ENCODE measurements around the gene DMGDH. TPM values are rescaled to one million over a fixed set of nuclear protein-coding genes. Genes with fewer than 3 reads are reported as not detected.

The DMGDH gene
- total and polyA plus RNA-seq, 2 donors from 2014 or later = 10.4 to 39.7 TPM

DNA sequence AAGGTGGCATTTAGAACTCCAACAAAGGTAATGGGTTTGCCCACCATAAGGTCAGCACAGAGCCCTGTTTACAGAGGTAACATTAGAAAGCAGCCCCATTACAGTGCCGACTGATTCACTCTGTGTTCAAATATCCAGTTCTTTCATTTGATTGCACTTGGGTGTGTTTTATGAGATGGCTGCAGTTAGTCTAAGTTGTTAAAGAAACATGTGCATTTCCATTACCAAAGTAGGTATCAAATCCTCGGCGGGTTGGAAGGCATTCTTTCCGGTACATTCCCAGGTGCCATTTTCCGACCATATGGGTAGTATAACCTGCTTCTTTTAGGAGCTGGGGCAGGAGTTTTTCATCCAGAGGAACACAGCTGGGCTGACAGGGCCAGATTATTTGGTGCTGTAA, 100.7 kb downstream of the DMGDH start:
- no peak for DNase-seq
- Histone ChIP-seq H3K4me3 (ENCODE audit: low read length in 3 of 3) (no peak overlapping the region), H3K4me1 (ENCODE audit: control insufficient read depth in 2 of 3, insufficient read depth in 2 of 3, low read depth in 1 of 3, low read length in 3 of 3) (peaks cover 2 to 9% (median 9%) of the 10 kb centered on the region in 3 donors), H3K27ac (ENCODE audit: low read depth in 2 of 2, low read length in 2 of 2) (no peak overlapping the region), H3K36me3 (ENCODE audit: control insufficient read depth in 2 of 3, insufficient read depth in 3 of 3, low read length in 3 of 3) (no peaks in the 10 kb centered on the region), H3K9me3 (ENCODE audit: control insufficient read depth in 2 of 3, insufficient read depth in 1 of 3, low read length in 3 of 3) (no peaks in the 10 kb centered on the region), H3K9ac (ENCODE audit: low read length in 3 of 3) (no peak overlapping the region), H3K27me3 (ENCODE audit: control insufficient read depth, insufficient read depth, low read length) (no peaks in the 10 kb centered on the region)
- intact Hi-C loops (cut with DNase I) = no loop called here
- TF ChIP-seq, protein P1, sequence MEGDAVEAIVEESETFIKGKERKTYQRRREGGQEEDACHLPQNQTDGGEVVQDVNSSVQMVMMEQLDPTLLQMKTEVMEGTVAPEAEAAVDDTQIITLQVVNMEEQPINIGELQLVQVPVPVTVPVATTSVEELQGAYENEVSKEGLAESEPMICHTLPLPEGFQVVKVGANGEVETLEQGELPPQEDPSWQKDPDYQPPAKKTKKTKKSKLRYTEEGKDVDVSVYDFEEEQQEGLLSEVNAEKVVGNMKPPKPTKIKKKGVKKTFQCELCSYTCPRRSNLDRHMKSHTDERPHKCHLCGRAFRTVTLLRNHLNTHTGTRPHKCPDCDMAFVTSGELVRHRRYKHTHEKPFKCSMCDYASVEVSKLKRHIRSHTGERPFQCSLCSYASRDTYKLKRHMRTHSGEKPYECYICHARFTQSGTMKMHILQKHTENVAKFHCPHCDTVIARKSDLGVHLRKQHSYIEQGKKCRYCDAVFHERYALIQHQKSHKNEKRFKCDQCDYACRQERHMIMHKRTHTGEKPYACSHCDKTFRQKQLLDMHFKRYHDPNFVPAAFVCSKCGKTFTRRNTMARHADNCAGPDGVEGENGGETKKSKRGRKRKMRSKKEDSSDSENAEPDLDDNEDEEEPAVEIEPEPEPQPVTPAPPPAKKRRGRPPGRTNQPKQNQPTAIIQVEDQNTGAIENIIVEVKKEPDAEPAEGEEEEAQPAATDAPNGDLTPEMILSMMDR (IDR thresholded peaks at IDR 0.05; ENCODE audit: borderline replicate concordance, extremely low read depth, insufficient read depth) = no peak
- FAIRE-seq = no peak

GRCh38 chr5:78964889-78965288, 104.6 kb downstream of the DMGDH start:
- peak; percentile 44 for FAIRE-seq
- TF ChIP-seq, protein P1 (IDR thresholded peaks at IDR 0.05; ENCODE audit: borderline replicate concordance, extremely low read depth, insufficient read depth) = peak; percentile 25

GRCh38 chr5:78961743-78962142, 107.7 kb downstream of the DMGDH start:
- Histone ChIP-seq H3K9ac (ENCODE audit: low read length in 3 of 3) (no peak overlapping the region), H3K9me3 (ENCODE audit: control insufficient read depth in 2 of 3, insufficient read depth in 1 of 3, low read length in 3 of 3) (no peaks in the 10 kb centered on the region), H3K4me3 (ENCODE audit: low read length in 3 of 3) (no peak overlapping the region), H3K36me3 (ENCODE audit: control insufficient read depth in 2 of 3, insufficient read depth in 3 of 3, low read length in 3 of 3) (peaks cover 0 to 12% (median 0%) of the 10 kb centered on the region in 3 donors), H3K27ac (ENCODE audit: low read depth in 2 of 2, low read length in 2 of 2) (no peak overlapping the region), H3K27me3 (ENCODE audit: control insufficient read depth, insufficient read depth, low read length) (no peaks in the 10 kb centered on the region), H3K4me1 (ENCODE audit: control insufficient read depth in 2 of 3, insufficient read depth in 2 of 3, low read depth in 1 of 3, low read length in 3 of 3) (no peaks in the 10 kb centered on the region)
- intact Hi-C loops (cut with DNase I) = no loop called here
- FAIRE-seq = no peak
- DNase-seq = no peak
- TF ChIP-seq, protein P1 (IDR thresholded peaks at IDR 0.05; ENCODE audit: borderline replicate concordance, extremely low read depth, insufficient read depth) = no peak

More at GRCh38 chr5:78964889-78965288, 104.6 kb downstream of the DMGDH start:
- Histone ChIP-seq H3K4me1 (ENCODE audit: control insufficient read depth in 2 of 3, insufficient read depth in 2 of 3, low read depth in 1 of 3, low read length in 3 of 3) (no peaks in the 10 kb centered on the region), H3K9ac (ENCODE audit: low read length in 3 of 3) (no peak overlapping the region), H3K9me3 (ENCODE audit: control insufficient read depth in 2 of 3, insufficient read depth in 1 of 3, low read length in 3 of 3) (no peaks in the 10 kb centered on the region), H3K27ac (ENCODE audit: low read depth in 2 of 2, low read length in 2 of 2) (no peak overlapping the region), H3K4me3 (ENCODE audit: low read length in 3 of 3) (no peak overlapping the region), H3K27me3 (ENCODE audit: control insufficient read depth, insufficient read depth, low read length) (no peaks in the 10 kb centered on the region), H3K36me3 (ENCODE audit: control insufficient read depth in 2 of 3, insufficient read depth in 3 of 3, low read length in 3 of 3) (peaks cover 0 to 12% (median 0%) of the 10 kb centered on the region in 3 donors)
- peak in 2 of 5 donors; percentile 78 to 87 for DNase-seq
- intact Hi-C loops (cut with DNase I) = no loop called here

DNA sequence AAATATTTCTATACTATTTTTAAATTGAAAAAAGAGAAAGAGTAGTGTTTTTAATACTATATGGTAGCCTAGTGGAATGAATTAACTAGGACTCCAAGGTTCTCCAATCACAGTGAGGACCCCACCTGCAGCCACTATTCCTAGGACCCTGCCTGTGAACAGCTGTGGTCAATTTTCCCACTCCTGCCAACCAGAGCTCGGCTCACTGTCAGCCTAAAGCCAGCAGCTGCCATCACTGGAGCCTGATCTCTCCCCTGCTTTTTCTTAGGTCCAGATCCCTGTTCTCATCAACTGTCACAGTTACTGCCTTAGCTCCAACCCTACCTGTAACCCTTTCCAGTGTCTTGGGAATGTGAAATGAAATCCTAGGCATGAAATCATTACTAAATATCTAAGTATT, 109.7 kb downstream of the DMGDH start:
- peaks cover 0 to 12% (median 0%) of the 10 kb centered on the region in 3 donors for H3K36me3 ChIP-seq (ENCODE audit: control insufficient read depth in 2 of 3, insufficient read depth in 3 of 3, low read length in 3 of 3)
- TF ChIP-seq, protein P1 (IDR thresholded peaks at IDR 0.05; ENCODE audit: borderline replicate concordance, extremely low read depth, insufficient read depth) = no peak
- no peaks in the 10 kb centered on the region for H3K27me3 ChIP-seq (ENCODE audit: control insufficient read depth, insufficient read depth, low read length)
- H3K4me3 ChIP-seq (ENCODE audit: low read length in 3 of 3) = no peak overlapping the region
- H3K9me3 ChIP-seq (ENCODE audit: control insufficient read depth in 2 of 3, insufficient read depth in 1 of 3, low read length in 3 of 3) = no peaks in the 10 kb centered on the region
- intact Hi-C loops (cut with DNase I) = no loop called here
- no peaks in the 10 kb centered on the region for H3K4me1 ChIP-seq (ENCODE audit: control insufficient read depth in 2 of 3, insufficient read depth in 2 of 3, low read depth in 1 of 3, low read length in 3 of 3)
- DNase-seq = no peak
- H3K9ac ChIP-seq (ENCODE audit: low read length in 3 of 3) = no peak overlapping the region
- no peak overlapping the region for H3K27ac ChIP-seq (ENCODE audit: low read depth in 2 of 2, low read length in 2 of 2)
- FAIRE-seq = no peak
